Stomach (tissue), 9 donors: ENCODE data around the gene USB1. TPM values are rescaled to one million over a fixed set of nuclear protein-coding genes. Genes with fewer than 3 reads are reported as not detected.

Experiments
- DNase-seq, 2 donors: peaks; one replicate each; pipeline versions ENCODE4 v3.0.0 to v3.0.0-alpha.2; 2013 to 2019
- H3K27ac ChIP-seq, 5 donors: fragments of 200-600 bp in 4 of 5; sonication (generic) in 4 of 5; one replicate each; pipeline ENCODE4 v1.5.1; 2013 to 2019; ENCODE audit warnings: mild to moderate bottlenecking in 1 of 5, moderate library complexity in 1 of 5
- H3K27me3 ChIP-seq, 3 donors: fragments of 200-600 bp; sonication (generic); one replicate each; pipeline ENCODE4 v1.5.1; 2017 to 2019; ENCODE audit warnings: mixed run types in 1 of 3
- H3K36me3 ChIP-seq, 4 donors: fragments of 200-600 bp; sonication (generic); 1 replicate in 3 of 4; 2 replicates in 1 of 4; pipeline ENCODE4 v1.5.1; 2016 to 2019
- H3K4me1 ChIP-seq, 4 donors: fragments of 200-600 bp; sonication (generic); one replicate each; pipeline ENCODE4 v1.5.1; 2016 to 2019
- H3K4me3 ChIP-seq, 4 donors: fragments of 200-600 bp; sonication (generic) in 3 of 4; one replicate each; pipeline ENCODE4 v1.5.1; 2016 to 2019; ENCODE audit warnings: mild to moderate bottlenecking in 1 of 4
- H3K9me3 ChIP-seq, 4 donors: fragments of 200-600 bp; sonication (generic); one replicate each; pipeline ENCODE4 v1.5.1; 2016 to 2019
- EP300 ChIP-seq: sonication (generic); formaldehyde crosslinking; IDR thresholded peaks from one replicate; pipeline ENCODE4 v1.6.1; 2017; ENCODE audit warnings: antibody characterized with exemption
- POLR2A ChIP-seq, 4 donors: fragments of 450-650 bp; IDR thresholded peaks; one replicate each; pipeline ENCODE4 v1.6.1; 2016; ENCODE audit warnings: antibody characterized with exemption in 4 of 4, control low read depth in 2 of 4, mild to moderate bottlenecking in 1 of 4, moderate library complexity in 1 of 4
- POLR2AphosphoS5 ChIP-seq, 3 donors: sonication (generic); formaldehyde crosslinking; IDR thresholded peaks; one replicate each; pipeline ENCODE4 v1.6.1; 2016; ENCODE audit warnings: antibody characterized with exemption in 3 of 3
- WGBS, 5 donors: extraction: QIAGEN DNeasy Blood & Tissue Kit in 3 of 5; methylation state at CpG; one replicate each; pipeline versions ENCODE4 v1.1.5 to v1.1.7; 2013 to 2018; 5-methylcytosine and 5-hydroxymethylcytosine counted together
- intact Hi-C: fragments of 100-400 bp; cut with DNase I; formaldehyde crosslinking; loops from one replicate; pipeline ENCODE4 v1.15.1; 2023; ENCODE audit warnings: low total_unique reads
- polyA plus RNA-seq, 3 donors: library from polyadenylated mRNA; stranded (reverse); fragments of 200-250 nt; gene quantifications; one replicate each; pipeline ENCODE4 v1.2.3, GENCODE V29; 2013
- total RNA-seq, 5 donors: library from RNA; depleted of rRNA; stranded (reverse); fragments of >200 nt; gene quantifications; one replicate each; pipeline versions ENCODE4 v1.1.0 to v1.2.3, GENCODE V29; 2014 to 2016
- TF ChIP-seq, protein P1 (sequence below), 7 experiments: fragments of 450-650 bp in 4 of 7; fragments of 200-600 bp in 3 of 7; sonication (generic) in 3 of 7; IDR thresholded peaks; one replicate each; pipeline ENCODE4 v1.5.1; 2016 to 2019; ENCODE audit warnings: antibody characterized with exemption in 7 of 7, control low read depth in 2 of 7, mild to moderate bottlenecking in 1 of 7
- donor health status: healthy with polysubstance abuse.
- donor health status: Bipolar disorder and iron deficiency.
- donor health status: healthy.

USB1 gene
- total and polyA plus RNA-seq, 8 donors = 4.1 to 54.0 (median 23.4) TPM

DNA sequence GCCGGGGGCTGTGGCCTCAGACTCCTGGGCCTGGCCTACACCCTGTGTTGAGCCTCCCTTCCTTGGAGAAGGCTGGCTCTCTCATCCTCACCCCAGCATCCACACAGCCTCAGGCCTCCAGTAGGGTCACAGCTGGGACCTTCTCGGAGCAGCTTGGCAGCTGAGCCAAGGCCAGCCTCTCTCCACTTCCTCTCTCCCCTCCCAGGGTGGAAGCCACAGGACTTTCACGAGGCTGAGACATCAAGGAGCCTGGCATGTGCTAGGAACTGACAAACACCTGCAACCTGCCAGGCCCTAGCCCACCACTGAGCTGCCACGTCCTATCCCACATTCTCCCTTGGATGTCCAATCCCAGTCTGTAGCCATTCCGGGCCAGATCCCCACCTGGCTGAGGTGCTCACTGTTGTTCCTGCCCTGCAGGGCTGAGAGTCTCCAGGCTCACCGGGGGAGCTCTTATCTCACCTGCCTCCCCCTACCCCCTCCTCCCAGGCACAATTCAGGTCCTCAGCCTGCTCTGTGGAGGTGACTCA lies 27.4 kb downstream of the USB1 start:
- DNase-seq = no peak

DNA sequence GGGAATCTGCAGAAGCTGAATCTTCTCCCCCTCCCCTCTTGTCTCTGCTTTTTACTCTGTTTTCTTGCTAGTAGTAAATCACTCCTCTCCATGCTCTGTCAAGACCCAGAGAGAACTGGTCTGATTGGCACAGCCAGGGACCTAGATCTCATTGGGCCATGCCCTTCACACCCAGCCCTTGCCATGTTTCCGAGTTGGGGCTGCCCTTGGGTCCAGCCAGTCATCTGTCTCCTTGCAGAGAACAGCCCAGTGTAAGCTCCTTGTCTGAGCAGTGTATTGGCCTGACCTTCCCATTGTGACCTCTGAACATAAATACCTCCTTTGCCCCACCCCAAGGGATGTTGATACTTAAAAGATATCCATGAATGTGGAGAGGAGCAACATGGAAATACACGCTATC lies 28.2 kb downstream of the USB1 start:
- Histone ChIP-seq H3K27me3 (peaks cover 0 to 16% (median 0%) of the 10 kb centered on the region in 3 donors), H3K4me3 (no peak overlapping the region), H3K27ac (peak overlapping the region; percentile 11 to 94 (median 91)), H3K4me1 (peaks cover 74 to 99% (median 94%) of the 10 kb centered on the region in 4 donors), H3K36me3 (no peaks in the 10 kb centered on the region), H3K9me3 (no peaks in the 10 kb centered on the region)
- 49 to 72% (median 65%) methylated on average over 2 of the region's 2 CpGs for WGBS, 5 donors
- TF ChIP-seq, protein P1, sequence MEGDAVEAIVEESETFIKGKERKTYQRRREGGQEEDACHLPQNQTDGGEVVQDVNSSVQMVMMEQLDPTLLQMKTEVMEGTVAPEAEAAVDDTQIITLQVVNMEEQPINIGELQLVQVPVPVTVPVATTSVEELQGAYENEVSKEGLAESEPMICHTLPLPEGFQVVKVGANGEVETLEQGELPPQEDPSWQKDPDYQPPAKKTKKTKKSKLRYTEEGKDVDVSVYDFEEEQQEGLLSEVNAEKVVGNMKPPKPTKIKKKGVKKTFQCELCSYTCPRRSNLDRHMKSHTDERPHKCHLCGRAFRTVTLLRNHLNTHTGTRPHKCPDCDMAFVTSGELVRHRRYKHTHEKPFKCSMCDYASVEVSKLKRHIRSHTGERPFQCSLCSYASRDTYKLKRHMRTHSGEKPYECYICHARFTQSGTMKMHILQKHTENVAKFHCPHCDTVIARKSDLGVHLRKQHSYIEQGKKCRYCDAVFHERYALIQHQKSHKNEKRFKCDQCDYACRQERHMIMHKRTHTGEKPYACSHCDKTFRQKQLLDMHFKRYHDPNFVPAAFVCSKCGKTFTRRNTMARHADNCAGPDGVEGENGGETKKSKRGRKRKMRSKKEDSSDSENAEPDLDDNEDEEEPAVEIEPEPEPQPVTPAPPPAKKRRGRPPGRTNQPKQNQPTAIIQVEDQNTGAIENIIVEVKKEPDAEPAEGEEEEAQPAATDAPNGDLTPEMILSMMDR (IDR thresholded peaks at IDR 0.05) = no peak
- TF ChIP-seq EP300 (no peak), POLR2A (IDR thresholded peaks at IDR 0.05) (no peak), POLR2AphosphoS5 (IDR thresholded peaks at IDR 0.05) (no peak)
- DNase-seq = no peak
- intact Hi-C loops = no loop called here

More for the DNA sequence above, 27.4 kb downstream of the USB1 start:
- Histone ChIP-seq H3K27me3 (peaks cover 0 to 16% (median 0%) of the 10 kb centered on the region in 3 donors), H3K36me3 (no peaks in the 10 kb centered on the region), H3K9me3 (no peaks in the 10 kb centered on the region), H3K4me1 (peaks cover 71 to 99% (median 94%) of the 10 kb centered on the region in 4 donors), H3K4me3 (peak overlapping the region in 2 of 4 donors; percentile 80 to 95), H3K27ac (peak overlapping the region; percentile 34 to 94 (median 91))
- TF ChIP-seq, protein P1 (IDR thresholded peaks at IDR 0.05) = no peak
- TF ChIP-seq EP300 (no peak), POLR2AphosphoS5 (IDR thresholded peaks at IDR 0.05) (no peak), POLR2A (IDR thresholded peaks at IDR 0.05) (no peak)
- intact Hi-C loops = no loop called here
- WGBS, 5 donors = 30 to 48% (median 39%) methylated on average over 5 to 6 of the region's 6 CpGs

DNA sequence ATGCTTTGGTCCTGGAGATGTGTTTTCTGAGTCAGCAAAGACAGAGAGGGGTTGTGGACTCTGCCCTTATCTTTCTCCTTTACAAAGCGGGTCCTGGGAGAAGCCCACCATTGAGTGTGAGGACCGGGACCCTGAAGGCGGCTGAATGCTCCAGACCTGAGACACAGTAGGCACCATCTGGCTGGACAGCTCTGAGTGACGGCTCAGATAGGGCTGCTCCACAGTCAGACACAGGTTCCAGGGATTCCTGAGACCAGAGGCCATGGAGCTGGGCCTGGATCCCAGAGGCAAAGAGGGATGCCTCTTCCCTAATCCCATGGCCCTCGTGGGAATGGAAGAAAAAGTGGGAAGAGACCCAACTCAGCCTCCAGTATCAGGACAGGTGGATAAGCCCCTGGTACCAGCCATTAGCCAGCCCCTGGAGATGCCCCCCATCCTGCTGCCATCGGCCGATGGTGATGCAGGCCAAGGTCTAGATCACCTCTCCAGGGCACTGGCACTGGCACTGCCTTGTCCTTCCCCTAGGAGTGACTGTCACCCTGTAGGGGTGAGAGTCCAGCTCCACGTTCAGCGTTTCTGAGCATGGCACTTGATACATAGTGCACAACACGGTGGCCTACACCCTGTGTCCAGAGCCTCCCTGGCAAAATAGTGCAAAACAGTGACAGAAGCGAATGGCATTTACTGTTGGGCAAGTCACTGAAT lies 29.1 kb downstream of the USB1 start:
- intact Hi-C loops = no loop called here
- 62 to 81% (median 68%) methylated on average over 9 to 11 of the region's 11 CpGs for WGBS, 5 donors
- H3K27ac ChIP-seq = peak overlapping the region; percentile 17 to 92 (median 81)
- H3K9me3 ChIP-seq = no peaks in the 10 kb centered on the region
- no peak for DNase-seq
- no peak for TF ChIP-seq EP300
- TF ChIP-seq, protein P1 (IDR thresholded peaks at IDR 0.05) = no peak
- TF ChIP-seq POLR2AphosphoS5 (IDR thresholded peaks at IDR 0.05) = no peak
- TF ChIP-seq POLR2A (IDR thresholded peaks at IDR 0.05) = no peak
- H3K4me3 ChIP-seq = no peak overlapping the region
- peaks cover 0 to 16% (median 0%) of the 10 kb centered on the region in 3 donors for H3K27me3 ChIP-seq
- no peaks in the 10 kb centered on the region for H3K36me3 ChIP-seq
- H3K4me1 ChIP-seq = peaks cover 65 to 98% (median 94%) of the 10 kb centered on the region in 4 donors

DNA sequence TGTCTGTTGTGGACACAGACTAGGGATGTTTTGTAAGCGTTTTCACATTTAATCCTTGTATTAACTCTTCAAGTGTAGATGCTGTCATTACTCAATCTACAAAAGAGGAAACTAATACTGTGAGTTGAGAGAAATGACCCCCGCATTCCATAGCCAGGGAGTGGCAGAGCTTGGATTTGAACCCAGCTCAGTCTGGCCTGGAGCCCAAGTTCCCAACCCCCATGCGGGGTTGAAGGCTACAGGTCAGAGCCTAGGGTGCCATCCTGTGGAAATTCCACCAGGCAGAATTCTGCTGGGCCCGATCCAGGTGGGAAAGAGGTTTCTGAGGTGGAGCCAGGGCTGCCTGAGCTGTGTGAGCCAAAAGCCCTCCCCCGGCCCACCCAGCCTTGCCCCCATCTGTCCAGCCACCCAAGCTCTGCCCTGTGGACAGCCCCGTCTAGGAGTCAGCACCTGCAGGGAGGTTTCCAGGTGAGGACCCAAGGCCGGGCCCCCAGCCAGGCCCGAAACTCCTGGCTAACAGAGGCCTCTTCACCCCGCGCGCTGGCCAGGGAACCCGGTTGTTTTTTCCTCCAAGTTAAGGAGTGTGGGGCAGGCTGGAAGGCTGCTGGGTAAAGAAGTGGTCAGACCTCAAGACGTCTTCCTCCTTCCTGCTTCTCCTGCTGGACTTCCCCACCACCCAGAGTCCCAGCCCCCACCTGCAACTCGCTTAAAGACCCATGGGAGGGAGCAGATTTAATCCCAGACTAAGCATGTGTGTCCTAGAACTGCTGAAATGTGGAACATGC lies 30.0 kb downstream of the USB1 start:
- Histone ChIP-seq H3K36me3 (no peaks in the 10 kb centered on the region), H3K9me3 (no peaks in the 10 kb centered on the region), H3K27me3 (peaks cover 0 to 15% (median 0%) of the 10 kb centered on the region in 3 donors), H3K4me1 (peaks cover 64 to 100% (median 98%) of the 10 kb centered on the region in 4 donors), H3K27ac (peak overlapping the region; percentile 68 to 92 (median 81)), H3K4me3 (peak overlapping the region in 1 of 4 donors; percentile 9)
- DNase-seq = peak in 1 of 2 donors; percentile 49
- TF ChIP-seq POLR2AphosphoS5 (IDR thresholded peaks at IDR 0.05) (no peak), EP300 (no peak), POLR2A (IDR thresholded peaks at IDR 0.05) (no peak)
- TF ChIP-seq, protein P1 (IDR thresholded peaks at IDR 0.05) = no peak
- 27 to 43% (median 35%) methylated on average over 8 to 14 of the region's 14 CpGs for WGBS, 5 donors
- intact Hi-C loops = no loop called here
